ENCODE measurements around the gene DUSP18.
"Not testable (repeated sequence)": the region's sequence is repeated elsewhere in the genome, so short reads cannot be mapped to it uniquely, and the experiment has no call there.

The DUSP18 gene

DNA sequence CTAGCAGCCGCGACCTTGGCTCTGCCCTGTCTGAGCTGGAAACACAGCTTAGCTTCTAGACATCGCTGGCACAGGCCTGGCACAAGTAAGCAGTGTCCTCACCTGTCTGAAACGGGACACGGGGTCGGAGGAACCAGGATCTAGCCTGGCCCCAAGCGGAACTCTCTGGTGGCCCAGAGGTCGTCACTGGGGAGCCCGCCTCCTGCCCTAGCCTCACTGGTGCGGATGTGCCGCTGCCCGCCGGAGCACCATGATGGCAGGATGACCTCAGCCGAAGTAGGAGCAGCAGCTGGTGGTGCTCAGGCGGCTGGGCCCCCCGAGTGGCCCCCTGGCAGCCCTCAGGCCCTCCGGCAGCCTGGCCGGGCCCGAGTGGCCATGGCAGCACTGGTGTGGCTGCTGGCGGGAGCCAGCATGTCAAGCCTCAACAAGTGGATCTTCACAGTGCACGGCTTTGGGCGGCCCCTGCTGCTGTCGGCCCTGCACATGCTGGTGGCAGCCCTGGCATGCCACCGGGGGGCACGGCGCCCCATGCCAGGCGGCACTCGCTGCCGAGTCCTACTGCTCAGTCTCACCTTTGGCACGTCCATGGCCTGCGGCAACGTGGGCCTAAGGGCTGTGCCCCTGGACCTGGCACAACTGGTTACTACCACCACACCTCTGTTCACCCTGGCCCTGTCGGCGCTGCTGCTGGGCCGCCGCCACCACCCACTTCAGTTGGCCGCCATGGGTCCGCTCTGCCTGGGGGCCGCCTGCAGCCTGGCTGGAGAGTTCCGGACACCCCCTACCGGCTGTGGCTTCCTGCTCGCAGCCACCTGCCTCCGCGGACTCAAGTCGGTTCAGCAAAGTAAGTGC is 31.2 kb downstream of the DUSP18 start:
- Histone ChIP-seq H3K36me3 (ENCODE audit: insufficient read depth, low read length) (no peaks in the 10 kb centered on the region), H3K4me1 (ENCODE audit: insufficient read depth, low read length) (peaks cover 4% of the 10 kb centered on the region), H3K27ac (ENCODE audit: low read depth, low read length) (no peak overlapping the region), H3K9ac (ENCODE audit: low read depth, low read length) (peak overlapping the region; percentile 64; the same call in 1 of the 2 replicates), H3K4me3 (ENCODE audit: low read length) (peak overlapping the region; percentile 67), H3K9me3 (ENCODE audit: insufficient read depth, low read depth, low read length) (no peaks in the 10 kb centered on the region), H3K27me3 (ENCODE audit: insufficient read depth, low read length) (peaks cover 8% of the 10 kb centered on the region)
- 86% methylated on average over 45 of the region's 45 CpGs for WGBS

GRCh38 chr22:30635273-30636225 is 32.1 kb downstream of the DUSP18 start, which contains the start of gene SLC35E4:
Gene SLC35E4 (plus strand): TSS chr22:30635781. CDS start chr22:30636451, 670 bp downstream.
- no peaks in the 10 kb centered on the region for H3K9me3 ChIP-seq (ENCODE audit: insufficient read depth, low read depth, low read length)
- peaks cover 8% of the 10 kb centered on the region for H3K27me3 ChIP-seq (ENCODE audit: insufficient read depth, low read length)
- peak within 1 kb of the TSS; percentile 67 for H3K4me3 ChIP-seq (ENCODE audit: low read length)
- no peaks in the 10 kb centered on the region for H3K36me3 ChIP-seq (ENCODE audit: insufficient read depth, low read length)
- H3K4me1 ChIP-seq (ENCODE audit: insufficient read depth, low read length): peaks cover 4% of the 10 kb centered on the region
- H3K27ac ChIP-seq (ENCODE audit: low read depth, low read length): no peak within 1 kb of the TSS
- WGBS: 4% methylated on average over 75 of the region's 75 CpGs
- peak within 1 kb of the TSS; percentile 64 for H3K9ac ChIP-seq (ENCODE audit: low read depth, low read length)

DNA sequence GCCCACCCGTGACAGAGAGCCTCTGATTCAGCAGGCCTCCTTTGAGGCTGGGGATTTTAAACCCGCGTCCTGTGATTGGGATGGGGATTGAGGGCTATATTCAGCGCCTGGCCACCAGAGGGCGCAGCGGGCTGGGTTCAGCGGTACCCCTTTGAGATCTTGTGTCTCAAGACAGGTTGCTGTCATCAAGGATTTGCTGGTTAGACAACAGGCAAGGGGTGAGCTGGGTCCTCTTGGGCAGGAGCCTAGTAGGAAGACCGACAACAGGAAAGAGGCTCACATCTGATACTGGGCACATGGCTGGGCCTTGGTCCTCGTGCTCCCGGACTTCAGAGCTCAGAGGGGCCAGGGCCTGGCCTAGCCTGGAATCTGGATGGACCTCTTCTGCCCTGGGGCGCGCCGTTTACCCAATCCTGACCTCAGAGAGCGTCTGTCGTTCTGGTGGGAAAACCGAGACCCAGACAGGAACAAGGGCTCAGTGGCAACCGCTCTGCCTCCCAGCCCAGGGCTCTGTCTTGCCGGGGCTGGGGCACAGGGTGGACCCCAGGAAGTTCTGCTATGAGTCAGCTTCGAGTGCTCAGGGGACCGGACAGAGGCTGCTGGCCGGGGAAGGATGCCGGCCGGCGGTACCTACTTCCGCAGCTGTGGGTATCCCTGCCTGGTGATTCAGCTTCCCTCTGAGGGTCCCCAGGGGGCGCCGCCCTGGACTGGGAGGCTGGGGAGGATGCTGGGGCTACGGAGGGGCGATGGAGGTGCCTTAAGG is 33.0 kb downstream of the DUSP18 start:
- Histone ChIP-seq H3K9me3 (ENCODE audit: insufficient read depth, low read depth, low read length) (no peaks in the 10 kb centered on the region), H3K36me3 (ENCODE audit: insufficient read depth, low read length) (no peaks in the 10 kb centered on the region)

DNA sequence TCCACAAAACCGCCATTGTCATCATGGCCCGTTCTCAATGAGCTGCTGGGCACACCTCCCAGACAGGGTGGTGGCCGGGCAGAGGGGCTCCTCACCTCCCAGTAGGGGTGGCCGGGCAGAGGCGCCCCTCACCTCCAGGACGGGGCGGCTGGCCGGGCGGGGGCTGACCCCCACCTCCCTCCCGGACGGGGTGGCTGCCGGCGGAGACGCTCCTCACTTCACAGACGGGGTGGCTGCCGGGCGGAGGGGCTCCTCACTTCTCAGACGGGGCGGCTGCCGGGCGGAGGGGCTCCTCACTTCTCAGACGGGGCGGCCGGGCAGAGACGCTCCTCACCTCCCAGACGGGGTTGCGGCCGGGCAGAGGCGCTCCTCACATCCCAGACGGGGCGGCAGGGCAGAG is 36.2 kb downstream of the DUSP18 start:
- not testable (repeated sequence) for H3K36me3 ChIP-seq (ENCODE audit: insufficient read depth, low read length); H3K4me3 ChIP-seq (ENCODE audit: low read length); H3K27me3 ChIP-seq (ENCODE audit: insufficient read depth, low read length); H3K9ac ChIP-seq (ENCODE audit: low read depth, low read length); H3K9me3 ChIP-seq (ENCODE audit: insufficient read depth, low read depth, low read length); H3K4me1 ChIP-seq (ENCODE audit: insufficient read depth, low read length); H3K27ac ChIP-seq (ENCODE audit: low read depth, low read length)
- WGBS: 97% methylated on average over 17 of the region's 31 CpGs

More for the DNA sequence above, 33.0 kb downstream of the DUSP18 start:
- no peak overlapping the region for H3K9ac ChIP-seq (ENCODE audit: low read depth, low read length)
- H3K4me1 ChIP-seq (ENCODE audit: insufficient read depth, low read length): peaks cover 4% of the 10 kb centered on the region
- peak overlapping the region; percentile 65 for H3K4me3 ChIP-seq (ENCODE audit: low read length)
- H3K27ac ChIP-seq (ENCODE audit: low read depth, low read length): no peak overlapping the region
- peaks cover 8% of the 10 kb centered on the region for H3K27me3 ChIP-seq (ENCODE audit: insufficient read depth, low read length)
- 9% methylated on average over 29 of the region's 29 CpGs for WGBS

DNA sequence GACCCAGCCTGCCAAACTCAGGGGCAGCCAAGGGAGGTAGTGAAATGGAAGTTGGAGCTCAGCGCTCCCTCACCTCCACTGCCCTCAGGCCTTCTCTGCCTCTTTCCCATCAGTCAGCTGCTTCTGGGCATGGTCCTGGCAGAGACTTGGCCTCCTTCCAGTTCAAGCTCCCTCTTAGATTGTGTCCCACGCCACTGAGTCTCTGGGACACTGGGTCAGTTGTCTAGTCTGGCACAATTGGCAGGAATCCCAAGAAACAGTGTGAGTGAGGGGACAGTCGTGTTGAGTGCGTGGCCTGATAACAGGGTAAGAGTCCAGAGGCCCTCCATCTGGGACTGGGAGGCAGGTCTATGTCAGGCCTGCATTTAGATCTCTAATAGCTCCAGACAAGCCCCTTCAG is 39.2 kb downstream of the DUSP18 start:
- Histone ChIP-seq H3K9ac (ENCODE audit: low read depth, low read length) (no peak overlapping the region), H3K36me3 (ENCODE audit: insufficient read depth, low read length) (peaks cover 20% of the 10 kb centered on the region), H3K4me1 (ENCODE audit: insufficient read depth, low read length) (no peaks in the 10 kb centered on the region), H3K27me3 (ENCODE audit: insufficient read depth, low read length) (no peaks in the 10 kb centered on the region), H3K27ac (ENCODE audit: low read depth, low read length) (no peak overlapping the region), H3K9me3 (ENCODE audit: insufficient read depth, low read depth, low read length) (no peaks in the 10 kb centered on the region), H3K4me3 (ENCODE audit: low read length) (no peak overlapping the region)
- 96% methylated on average over 4 of the region's 4 CpGs for WGBS

DNA sequence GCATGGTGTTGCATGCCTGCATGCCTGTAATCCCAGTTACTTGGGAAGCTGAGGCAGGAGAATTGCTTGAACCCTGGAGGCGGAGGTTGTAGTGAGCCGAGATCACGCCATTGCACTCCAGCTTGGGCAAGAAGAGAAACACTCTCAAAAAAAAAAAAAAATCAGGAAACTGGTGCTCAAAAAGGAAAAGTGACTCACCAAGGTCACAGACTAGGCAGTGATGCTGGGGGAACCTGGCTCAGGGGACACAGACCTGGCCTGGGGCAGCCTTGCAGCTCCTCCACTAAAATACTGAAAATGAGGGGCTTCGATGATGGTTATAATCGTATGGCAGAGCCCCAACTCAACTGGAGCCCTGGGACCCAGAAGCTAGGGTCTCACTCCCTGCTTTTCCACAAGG is 40.2 kb downstream of the DUSP18 start:
- Histone ChIP-seq H3K9me3 (ENCODE audit: insufficient read depth, low read depth, low read length) (no peaks in the 10 kb centered on the region), H3K4me3 (ENCODE audit: low read length) (no peak overlapping the region), H3K27me3 (ENCODE audit: insufficient read depth, low read length) (no peaks in the 10 kb centered on the region), H3K4me1 (ENCODE audit: insufficient read depth, low read length) (no peaks in the 10 kb centered on the region), H3K27ac (ENCODE audit: low read depth, low read length) (no peak overlapping the region), H3K9ac (ENCODE audit: low read depth, low read length) (no peak overlapping the region), H3K36me3 (ENCODE audit: insufficient read depth, low read length) (peaks cover 30% of the 10 kb centered on the region)
- 94% methylated on average over 5 of the region's 5 CpGs for WGBS

DNA sequence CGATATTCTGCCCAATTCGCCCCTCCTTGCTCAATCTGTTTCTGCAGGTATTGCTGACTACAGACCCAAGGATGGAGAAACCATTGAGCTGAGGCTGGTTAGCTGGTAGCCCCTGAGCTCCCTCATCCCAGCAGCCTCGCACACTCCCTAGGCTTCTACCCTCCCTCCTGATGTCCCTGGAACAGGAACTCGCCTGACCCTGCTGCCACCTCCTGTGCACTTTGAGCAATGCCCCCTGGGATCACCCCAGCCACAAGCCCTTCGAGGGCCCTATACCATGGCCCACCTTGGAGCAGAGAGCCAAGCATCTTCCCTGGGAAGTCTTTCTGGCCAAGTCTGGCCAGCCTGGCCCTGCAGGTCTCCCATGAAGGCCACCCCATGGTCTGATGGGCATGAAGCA is 41.3 kb downstream of the DUSP18 start:
- no peaks in the 10 kb centered on the region for H3K27me3 ChIP-seq (ENCODE audit: insufficient read depth, low read length)
- H3K9me3 ChIP-seq (ENCODE audit: insufficient read depth, low read depth, low read length): no peaks in the 10 kb centered on the region
- no peak overlapping the region for H3K9ac ChIP-seq (ENCODE audit: low read depth, low read length)
- 90% methylated on average over 5 of the region's 5 CpGs for WGBS
- no peaks in the 10 kb centered on the region for H3K4me1 ChIP-seq (ENCODE audit: insufficient read depth, low read length)
- no peak overlapping the region for H3K4me3 ChIP-seq (ENCODE audit: low read length)
- no peak overlapping the region for H3K27ac ChIP-seq (ENCODE audit: low read depth, low read length)
- peaks cover 32% of the 10 kb centered on the region for H3K36me3 ChIP-seq (ENCODE audit: insufficient read depth, low read length)

DNA sequence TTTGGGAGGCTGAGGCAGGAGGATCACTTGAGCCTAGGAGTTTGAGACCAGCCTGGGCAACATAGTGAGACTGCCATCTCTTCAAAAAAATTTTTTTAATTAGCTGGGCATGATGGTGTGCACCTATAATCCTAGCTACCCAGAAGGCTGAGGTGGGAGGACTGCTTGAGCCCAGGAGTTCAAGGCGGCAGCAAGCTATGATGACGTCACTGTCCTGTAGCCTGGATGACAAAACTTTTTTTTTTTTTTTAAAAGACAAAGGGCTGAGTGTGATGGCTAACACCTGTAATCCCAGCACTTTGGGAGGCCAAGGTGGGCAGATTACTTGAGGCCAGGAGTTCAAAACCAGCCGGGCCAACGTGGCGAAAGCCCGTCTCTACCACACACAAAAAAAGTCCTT is 47.8 kb downstream of the DUSP18 start:
- H3K27ac ChIP-seq (ENCODE audit: low read depth, low read length); H3K27me3 ChIP-seq (ENCODE audit: insufficient read depth, low read length); H3K4me3 ChIP-seq (ENCODE audit: low read length); H3K9ac ChIP-seq (ENCODE audit: low read depth, low read length); H3K9me3 ChIP-seq (ENCODE audit: insufficient read depth, low read depth, low read length); H3K4me1 ChIP-seq (ENCODE audit: insufficient read depth, low read length): not testable (repeated sequence)
- 94% methylated on average over 6 of the region's 6 CpGs for WGBS
- peaks cover 69% of the 10 kb centered on the region for H3K36me3 ChIP-seq (ENCODE audit: insufficient read depth, low read length)

GRCh38 chr22:30617819-30618218 is 49.9 kb downstream of the DUSP18 start:
- H3K9ac ChIP-seq (ENCODE audit: low read depth, low read length): no peak overlapping the region

GRCh38 chr22:30615543-30615954 is 52.1 kb downstream of the DUSP18 start:
- Histone ChIP-seq H3K9me3 (ENCODE audit: insufficient read depth, low read depth, low read length) (no peaks in the 10 kb centered on the region), H3K36me3 (ENCODE audit: insufficient read depth, low read length) (peaks cover 79% of the 10 kb centered on the region), H3K27ac (ENCODE audit: low read depth, low read length) (no peak overlapping the region), H3K4me3 (ENCODE audit: low read length) (no peak overlapping the region), H3K4me1 (ENCODE audit: insufficient read depth, low read length) (no peaks in the 10 kb centered on the region), H3K9ac (ENCODE audit: low read depth, low read length) (no peak overlapping the region), H3K27me3 (ENCODE audit: insufficient read depth, low read length) (no peaks in the 10 kb centered on the region)
- WGBS: 94% methylated on average over 7 of the region's 7 CpGs

More at GRCh38 chr22:30617819-30618218, 49.9 kb downstream of the DUSP18 start:
- 98% methylated on average over 5 of the region's 6 CpGs for WGBS
- no peaks in the 10 kb centered on the region for H3K4me1 ChIP-seq (ENCODE audit: insufficient read depth, low read length)
- H3K27ac ChIP-seq (ENCODE audit: low read depth, low read length): no peak overlapping the region
- no peak overlapping the region for H3K4me3 ChIP-seq (ENCODE audit: low read length)
- no peaks in the 10 kb centered on the region for H3K27me3 ChIP-seq (ENCODE audit: insufficient read depth, low read length)
- H3K9me3 ChIP-seq (ENCODE audit: insufficient read depth, low read depth, low read length): no peaks in the 10 kb centered on the region
- H3K36me3 ChIP-seq (ENCODE audit: insufficient read depth, low read length): peaks cover 69% of the 10 kb centered on the region
